ENCODE measurements around the gene RNPEPL1.

Gene RNPEPL1

GRCh38 chr2:240590681-240591111, 22.4 kb downstream of the RNPEPL1 start:
- no peak for DNase-seq (ENCODE audit: low read depth)

DNA sequence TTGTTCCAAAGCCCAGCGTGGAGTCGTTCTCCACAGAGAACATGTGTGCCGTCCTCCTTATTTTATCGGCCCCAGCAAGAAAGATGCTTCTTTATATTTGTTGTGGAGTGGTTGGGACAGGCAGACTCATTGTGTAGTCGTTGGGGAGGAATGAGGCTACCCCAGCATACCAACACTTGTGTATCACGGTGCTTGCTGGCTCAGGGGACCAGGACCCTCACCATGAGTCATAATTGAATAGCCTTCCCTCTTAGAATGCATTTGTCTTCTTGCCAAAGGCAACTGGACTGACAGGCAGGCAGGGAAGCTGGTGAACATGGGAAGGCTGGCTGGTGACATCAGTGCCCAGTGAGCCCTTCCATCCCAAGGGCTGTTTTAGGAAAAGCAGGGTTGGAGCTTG, 22.9 kb downstream of the RNPEPL1 start:
- no peak for DNase-seq (ENCODE audit: low read depth)

GRCh38 chr2:240591784-240592183, 23.5 kb downstream of the RNPEPL1 start:
- DNase-seq (ENCODE audit: low read depth), result no peak

GRCh38 chr2:240593026-240593702, 24.9 kb downstream of the RNPEPL1 start:
- no peak for DNase-seq (ENCODE audit: low read depth)

GRCh38 chr2:240593703-240594451, 25.6 kb downstream of the RNPEPL1 start:
- DNase-seq (ENCODE audit: low read depth), result no peak

DNA sequence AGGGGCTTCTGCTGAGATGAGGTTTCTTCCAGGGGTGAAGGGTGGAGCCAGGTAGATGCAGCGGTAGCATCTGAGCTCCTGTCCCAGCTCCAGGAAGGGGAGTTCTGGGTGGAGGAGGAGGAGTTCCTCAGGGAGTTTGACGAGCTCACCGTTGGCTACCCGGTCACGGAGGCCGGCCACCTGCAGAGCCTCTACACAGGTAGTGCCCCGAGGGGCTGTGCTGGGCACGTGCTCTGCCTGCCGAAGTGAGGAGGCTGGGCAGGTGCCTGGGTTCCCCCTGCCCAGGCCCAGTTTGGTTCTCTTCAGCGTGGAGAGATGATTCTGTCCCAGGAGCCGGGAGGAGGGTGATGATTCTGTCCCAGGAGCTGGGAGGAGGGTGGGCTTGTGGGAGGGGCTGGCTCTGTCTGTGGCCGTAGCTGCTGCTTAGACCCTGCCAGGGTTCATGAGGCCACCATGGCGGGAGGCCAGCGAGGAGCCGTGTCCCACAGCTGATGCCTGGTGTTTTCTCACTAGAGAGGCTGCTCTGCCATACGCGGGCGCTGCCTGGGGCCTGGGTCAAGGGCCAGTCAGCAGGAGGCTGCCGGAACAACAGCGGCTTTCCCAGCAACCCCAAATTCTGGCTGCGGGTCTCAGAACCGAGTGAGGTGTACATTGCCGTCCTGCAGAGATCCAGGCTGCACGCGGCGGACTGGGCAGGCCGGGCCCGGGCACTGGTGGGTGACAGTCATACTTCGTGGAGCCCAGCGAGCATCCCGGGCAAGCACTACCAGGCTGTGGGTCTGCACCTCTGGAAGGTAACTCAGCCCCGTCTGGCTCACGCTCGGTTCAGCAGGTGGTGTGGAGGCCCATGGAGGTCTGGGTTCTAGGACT, 26.5 kb downstream of the RNPEPL1 start:
- DNase-seq (ENCODE audit: low read depth), result no peak

DNA sequence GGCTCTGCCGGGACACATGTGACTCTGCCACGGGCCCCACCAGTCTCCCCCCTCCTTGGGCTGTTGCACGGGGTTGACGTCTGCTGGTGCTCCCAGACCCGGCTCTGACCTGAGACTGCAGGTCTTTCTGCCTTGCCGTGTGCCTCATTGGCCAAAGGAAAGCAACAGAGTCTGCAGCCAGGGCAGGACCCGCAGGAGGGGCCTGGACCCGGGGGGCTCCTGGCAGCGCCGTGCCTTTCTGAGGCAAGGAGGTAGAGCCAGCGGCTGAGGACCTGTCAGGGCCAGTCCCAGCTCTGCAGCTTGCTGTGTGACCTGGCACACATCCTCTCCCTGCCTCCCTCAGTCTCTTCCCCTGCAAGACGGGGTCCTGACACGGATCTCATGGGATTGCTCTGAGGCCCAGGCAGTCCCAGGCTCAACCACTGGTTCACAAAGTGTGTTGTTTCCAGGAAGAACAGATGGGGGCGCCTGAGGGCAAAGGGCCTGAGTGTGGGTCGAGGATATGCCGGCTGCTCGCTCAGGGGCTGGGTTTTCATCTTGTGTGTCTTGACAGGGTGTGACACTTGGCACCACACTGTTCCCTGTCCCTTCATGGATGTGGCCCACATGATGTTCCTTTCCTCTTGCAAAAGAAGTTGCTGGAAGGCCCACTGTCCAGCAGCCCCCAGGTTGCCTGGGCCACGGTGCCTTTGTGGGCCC, 27.2 kb downstream of the RNPEPL1 start:
- DNase-seq (ENCODE audit: low read depth), result no peak

DNA sequence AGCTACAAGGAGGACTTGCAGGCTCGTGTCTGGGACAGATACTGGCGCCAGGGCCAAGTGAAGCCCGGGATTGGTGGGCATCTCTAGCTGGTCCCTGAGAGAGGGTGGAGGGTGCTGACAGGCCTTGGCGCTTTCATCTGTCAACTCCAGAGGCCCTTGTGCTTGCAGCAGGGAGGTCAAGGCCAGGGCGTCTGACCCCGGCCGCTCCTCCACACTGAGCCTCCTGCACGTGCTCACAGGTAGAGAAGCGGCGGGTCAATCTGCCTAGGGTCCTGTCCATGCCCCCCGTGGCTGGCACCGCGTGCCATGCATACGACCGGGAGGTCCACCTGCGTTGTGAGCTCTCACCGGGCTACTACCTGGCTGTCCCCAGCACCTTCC, 27.8 kb downstream of the RNPEPL1 start:
- no peak for DNase-seq (ENCODE audit: low read depth)

DNA sequence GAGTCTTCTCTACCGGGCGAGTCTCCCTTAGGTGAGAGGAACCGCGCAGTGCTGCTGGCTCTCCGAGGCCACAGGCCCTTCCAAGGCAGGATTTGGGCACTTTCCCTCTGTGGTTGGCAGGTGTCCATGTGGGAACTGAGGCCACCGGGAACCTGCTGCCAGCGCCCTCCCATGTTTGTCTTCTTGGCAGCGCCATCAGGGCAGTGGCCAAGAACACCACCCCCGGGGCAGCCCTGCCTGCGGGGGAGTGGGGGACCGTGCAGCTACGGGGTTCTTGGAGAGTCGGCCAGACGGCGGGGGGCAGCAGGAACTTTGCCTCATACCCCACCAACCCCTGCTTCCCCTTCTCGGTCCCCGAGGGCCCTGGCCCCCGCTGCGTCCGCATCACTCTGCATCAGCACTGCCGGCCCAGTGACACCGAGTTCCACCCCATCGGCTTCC, 28.2 kb downstream of the RNPEPL1 start:
- no peak for DNase-seq (ENCODE audit: low read depth)

GRCh38 chr2:240597054-240597418, 28.8 kb downstream of the RNPEPL1 start:
- DNase-seq (ENCODE audit: low read depth), result no peak

DNA sequence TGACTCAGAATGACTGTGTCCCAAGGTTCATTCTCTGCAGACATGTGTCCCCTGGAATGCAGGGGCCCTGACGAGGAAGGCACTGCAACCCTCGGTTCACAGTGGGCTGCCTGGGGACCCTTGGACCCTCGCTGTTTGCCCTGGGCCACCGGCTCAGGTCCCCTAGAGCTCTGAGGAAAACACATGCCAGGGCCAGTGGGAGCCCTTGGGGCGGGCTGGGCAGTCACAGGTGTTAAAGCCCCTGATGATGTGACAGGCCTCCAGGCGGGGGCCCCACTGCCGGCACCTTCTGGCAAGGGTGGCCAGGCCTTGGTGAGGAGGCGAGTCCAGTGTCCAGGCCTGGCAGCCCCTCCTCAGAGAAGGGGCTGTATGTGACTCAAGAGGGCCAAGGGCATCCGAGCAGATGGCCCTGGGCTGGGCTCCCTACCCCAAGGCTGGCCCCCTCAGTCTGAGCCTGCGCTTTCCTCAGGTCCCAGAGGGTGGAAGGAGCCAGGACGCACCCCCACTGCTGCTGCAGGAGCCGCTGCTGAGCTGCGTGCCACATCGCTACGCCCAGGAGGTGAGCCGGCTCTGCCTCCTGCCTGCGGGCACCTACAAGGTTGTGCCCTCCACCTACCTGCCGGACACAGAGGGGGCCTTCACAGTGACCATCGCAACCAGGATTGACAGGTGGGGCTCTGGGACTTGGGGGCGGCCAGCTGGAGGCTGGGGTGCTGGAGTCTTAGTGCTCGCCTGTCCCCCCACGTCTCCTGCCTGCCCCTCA, 29.3 kb downstream of the RNPEPL1 start:
- no peak for DNase-seq (ENCODE audit: low read depth)

- no peak for DNase-seq (ENCODE audit: low read depth)
These were observed 30.1 kb downstream of the RNPEPL1 start for GRCh38 chr2:240598311-240598911.

GRCh38 chr2:240599141-240599583, 30.9 kb downstream of the RNPEPL1 start:
- no peak for DNase-seq (ENCODE audit: low read depth)

DNA sequence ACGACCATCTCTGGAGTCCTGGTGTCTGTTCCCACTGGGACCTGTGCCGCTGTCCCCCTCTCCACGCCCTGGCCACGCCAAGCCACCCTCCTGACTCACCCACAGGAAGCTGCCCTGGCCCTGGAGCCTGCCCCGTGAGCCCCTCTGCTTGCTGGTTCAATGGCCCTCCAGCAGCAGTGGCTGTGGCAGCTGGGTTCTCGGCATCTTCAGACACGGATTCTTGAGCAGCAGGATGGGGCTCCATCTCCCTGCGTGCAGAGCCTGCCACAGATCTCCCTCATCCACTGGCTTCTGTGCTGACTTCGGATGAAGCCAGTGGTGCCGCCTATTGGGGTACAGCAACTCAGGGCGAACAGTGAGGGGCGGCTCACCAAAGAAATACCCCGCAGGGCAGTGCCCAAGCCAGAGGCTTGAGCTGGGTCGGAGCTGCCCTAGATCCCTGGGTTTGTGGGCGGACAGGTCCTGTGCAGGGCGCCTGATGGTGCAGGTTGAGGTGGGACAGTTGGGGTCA, 32.2 kb downstream of the RNPEPL1 start:
- DNase-seq (ENCODE audit: low read depth), result no peak

DNA sequence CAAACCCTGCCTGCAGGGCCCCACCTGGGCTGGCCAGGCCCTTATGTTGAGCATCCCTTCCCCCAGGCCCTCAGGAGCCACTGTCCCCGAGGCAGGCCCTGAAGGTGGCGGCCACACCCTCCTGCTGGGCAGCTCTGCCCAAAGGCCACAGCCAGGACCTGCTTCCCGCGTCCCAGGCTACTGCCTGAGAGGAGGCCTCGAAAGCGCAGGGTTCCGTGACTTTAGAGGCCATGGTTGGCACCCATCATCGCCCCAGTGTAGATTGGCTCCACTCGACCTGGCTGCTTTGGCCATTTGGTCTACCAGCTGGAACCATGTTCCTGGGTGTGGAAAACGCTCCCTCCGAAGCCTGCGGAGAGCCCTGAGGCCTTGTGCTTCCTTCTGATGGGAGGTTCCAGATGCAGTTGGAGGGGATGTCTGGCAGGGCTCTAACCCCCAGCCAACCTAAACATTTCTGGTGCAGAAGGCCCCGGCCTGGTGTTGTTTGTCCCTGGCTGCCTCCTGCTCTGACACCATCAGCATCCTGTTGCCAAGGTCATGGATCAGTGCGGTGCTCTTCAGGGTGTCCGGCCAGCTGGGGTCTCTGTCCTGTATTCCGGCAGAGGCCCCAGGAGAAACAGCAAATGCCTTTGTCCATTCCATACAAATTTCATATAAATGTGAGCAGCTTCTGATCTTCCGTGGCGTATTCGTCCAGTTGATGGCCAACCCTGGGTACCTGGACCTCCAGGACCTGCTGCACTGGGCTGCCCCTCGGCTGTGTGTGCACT, 33.0 kb downstream of the RNPEPL1 start:
- no peak for DNase-seq (ENCODE audit: low read depth)

DNA sequence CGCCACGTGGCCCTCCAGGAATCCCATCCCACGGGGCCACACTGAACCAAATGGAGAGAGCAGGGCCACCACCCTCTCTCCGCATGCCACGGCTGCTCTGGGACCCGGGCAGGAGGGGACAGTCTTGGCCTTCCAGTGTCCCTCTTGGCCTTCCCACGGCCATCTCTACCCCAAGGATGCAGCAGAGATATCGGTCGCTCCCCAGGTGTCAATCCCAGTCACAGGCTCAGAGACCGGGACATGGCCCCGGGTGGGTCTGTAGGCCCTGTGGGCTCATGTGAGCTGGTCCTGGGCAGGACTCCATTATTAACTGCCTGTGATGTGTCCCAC, 33.5 kb downstream of the RNPEPL1 start:
- no peak for DNase-seq (ENCODE audit: low read depth)

DNA sequence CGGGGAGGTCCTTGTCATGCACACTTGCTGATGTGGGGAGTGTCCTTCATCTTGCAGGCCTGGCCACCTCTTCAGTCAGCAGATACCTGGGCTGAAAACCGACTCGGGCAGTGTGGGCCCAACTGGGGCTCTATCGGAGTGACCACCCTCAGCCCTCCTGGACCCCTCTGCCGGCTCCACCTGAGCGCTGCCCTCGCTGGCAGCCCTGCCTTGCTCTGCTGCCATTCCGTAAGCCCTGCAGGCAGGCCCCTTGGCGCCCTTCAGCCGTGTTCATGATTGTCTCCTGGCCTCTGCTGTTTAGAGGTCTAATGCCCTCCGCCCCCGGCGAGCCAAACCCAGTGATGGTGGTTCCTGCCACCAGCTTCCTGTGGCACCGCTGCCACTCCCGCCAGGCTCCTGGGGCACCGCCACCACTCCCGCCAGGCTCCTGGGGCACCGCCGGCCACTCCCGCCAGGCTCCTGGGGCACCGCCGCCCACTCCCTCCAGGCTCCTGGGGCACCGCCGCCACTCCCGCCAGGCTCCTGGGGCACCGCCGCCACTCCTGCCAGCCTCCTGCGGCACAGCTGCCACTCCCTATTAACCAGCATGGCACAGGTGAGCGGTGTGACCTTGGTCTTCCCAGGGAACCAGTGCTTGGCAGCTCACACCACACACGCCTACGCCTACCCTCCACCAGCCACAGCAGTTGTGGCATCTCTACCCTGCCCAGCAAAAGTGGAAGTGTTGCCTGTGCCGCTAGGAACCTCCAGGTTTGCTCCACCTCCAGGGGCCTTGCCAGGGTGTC, 34.2 kb downstream of the RNPEPL1 start:
- DNase-seq (ENCODE audit: low read depth), result no peak

GRCh38 chr2:240603081-240603835, 35.0 kb downstream of the RNPEPL1 start:
- no peak for DNase-seq (ENCODE audit: low read depth)

Data from HS-27A (cell line).